SH-SY5Y (cell line): Measurements from ENCODE around the gene GDF7.

Source experiments
- GATA2 ChIP-seq: IDR thresholded peaks from 2 replicates; pipeline ENCODE4 v1.6.1; 2011; ENCODE audit warnings: mild to moderate bottlenecking, low read depth, low read length
- GATA3 ChIP-seq: IDR thresholded peaks from 2 replicates; pipeline ENCODE4 v1.6.1; 2011; ENCODE audit warnings: low read depth, mild to moderate bottlenecking, low read length, moderate library complexity

DNA sequence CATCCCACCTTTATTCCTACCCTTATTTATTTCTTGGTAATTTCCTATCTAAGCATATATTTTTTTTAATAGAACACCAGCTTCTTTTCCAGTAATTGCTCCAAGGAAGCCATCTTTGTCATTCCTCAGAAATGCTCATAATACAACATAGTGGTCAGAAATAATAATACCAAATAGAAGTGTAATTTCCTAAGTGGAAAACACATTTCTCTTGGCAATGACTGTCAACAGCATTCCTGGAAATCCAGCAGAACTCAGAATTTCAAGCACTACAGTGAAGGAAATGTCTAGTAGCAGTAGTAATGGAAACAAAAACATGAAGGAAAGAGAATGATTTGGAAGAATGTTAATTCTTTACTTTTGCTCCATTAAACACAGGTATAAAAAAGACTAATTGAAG, 56.6 kb downstream of the GDF7 start:
- TF ChIP-seq GATA3: no peak
- TF ChIP-seq GATA2: no peak
